H1 (cell line): ENCODE data around the gene AAR2.

Experiments
- GTF2F1 ChIP-seq: IDR thresholded peaks from 2 replicates; pipeline ENCODE4 v1.6.1; 2012; ENCODE audit warnings: low read depth, low read length, improper control_type of control experiment, borderline replicate concordance
- POLR2A ChIP-seq, 2 experiments: IDR thresholded peaks; 1 replicate in 1 of 2; 2 replicates in 1 of 2; pipeline ENCODE4 v1.6.1; 2011; ENCODE audit warnings: low read depth in 2 of 2, low read length in 2 of 2, mild to moderate bottlenecking in 2 of 2; ENCODE audit errors: control extremely low read depth in 1 of 2
- SIN3A ChIP-seq, 2 experiments: IDR thresholded peaks in 1 of 2; conservative IDR thresholded peaks in 1 of 2; 2 replicates each; pipeline ENCODE4 v1.6.1; 2011 to 2012; ENCODE audit warnings: low read length in 2 of 2, improper control_type of control experiment in 1 of 2, low read depth in 1 of 2, mild to moderate bottlenecking in 1 of 2
- YY1 ChIP-seq: IDR thresholded peaks from 2 replicates; pipeline ENCODE4 v1.6.1; 2011; ENCODE audit warnings: low read depth, mild to moderate bottlenecking, low read length
- ZNF274 ChIP-seq: IDR thresholded peaks from 2 replicates; pipeline ENCODE4 v1.7.0; 2012; ENCODE audit warnings: low read length, borderline replicate concordance; ENCODE audit errors: extremely low read depth
- TF ChIP-seq, protein P1 (sequence below): IDR thresholded peaks from 2 replicates; pipeline ENCODE4 v1.6.1; 2011; ENCODE audit warnings: low read length, improper control_type of control experiment
- TF ChIP-seq, protein P2 (sequence below), 3 experiments: IDR thresholded peaks; 1 replicate in 2 of 3; 2 replicates in 1 of 3; pipeline versions ENCODE4 v1.5.1 to v1.6.1; 2011; ENCODE audit warnings: low read length in 3 of 3, mild to moderate bottlenecking in 3 of 3, inconsistent platforms in 2 of 3, low read depth in 1 of 3, moderate library complexity in 1 of 3; ENCODE audit not compliant: insufficient read depth in 1 of 3; ENCODE audit errors: control extremely low read depth in 1 of 3

DNA sequence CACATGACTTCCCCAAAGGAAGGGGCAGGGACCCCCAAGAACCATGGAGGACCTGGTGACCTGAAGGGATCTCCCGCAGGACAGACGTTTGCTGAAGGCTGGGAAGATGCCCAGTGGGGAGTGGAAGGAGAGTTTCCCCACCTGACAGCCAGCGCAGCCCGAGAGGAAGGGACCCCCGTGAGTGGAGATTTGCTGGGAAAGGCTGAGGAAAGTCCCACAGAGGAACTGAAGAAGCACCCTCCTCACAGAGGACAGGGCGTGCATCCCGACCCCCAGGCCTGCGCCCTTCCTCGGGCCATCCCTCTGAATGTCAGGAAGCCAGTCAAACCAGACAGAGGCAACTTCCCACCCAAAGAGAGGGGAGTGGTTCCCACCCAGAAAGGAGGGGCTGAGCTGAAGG, 29.6 kb upstream of the AAR2 start:
- no peak for TF ChIP-seq POLR2A (IDR thresholded peaks at IDR 0.05; ENCODE audit: control extremely low read depth in 1 of 2, low read depth in 2 of 2, low read length in 2 of 2)
- TF ChIP-seq GTF2F1 = no peak
- TF ChIP-seq YY1 = no peak
- TF ChIP-seq, protein P1, sequence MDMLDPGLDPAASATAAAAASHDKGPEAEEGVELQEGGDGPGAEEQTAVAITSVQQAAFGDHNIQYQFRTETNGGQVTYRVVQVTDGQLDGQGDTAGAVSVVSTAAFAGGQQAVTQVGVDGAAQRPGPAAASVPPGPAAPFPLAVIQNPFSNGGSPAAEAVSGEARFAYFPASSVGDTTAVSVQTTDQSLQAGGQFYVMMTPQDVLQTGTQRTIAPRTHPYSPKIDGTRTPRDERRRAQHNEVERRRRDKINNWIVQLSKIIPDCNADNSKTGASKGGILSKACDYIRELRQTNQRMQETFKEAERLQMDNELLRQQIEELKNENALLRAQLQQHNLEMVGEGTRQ = no peak
- TF ChIP-seq, protein P2, sequence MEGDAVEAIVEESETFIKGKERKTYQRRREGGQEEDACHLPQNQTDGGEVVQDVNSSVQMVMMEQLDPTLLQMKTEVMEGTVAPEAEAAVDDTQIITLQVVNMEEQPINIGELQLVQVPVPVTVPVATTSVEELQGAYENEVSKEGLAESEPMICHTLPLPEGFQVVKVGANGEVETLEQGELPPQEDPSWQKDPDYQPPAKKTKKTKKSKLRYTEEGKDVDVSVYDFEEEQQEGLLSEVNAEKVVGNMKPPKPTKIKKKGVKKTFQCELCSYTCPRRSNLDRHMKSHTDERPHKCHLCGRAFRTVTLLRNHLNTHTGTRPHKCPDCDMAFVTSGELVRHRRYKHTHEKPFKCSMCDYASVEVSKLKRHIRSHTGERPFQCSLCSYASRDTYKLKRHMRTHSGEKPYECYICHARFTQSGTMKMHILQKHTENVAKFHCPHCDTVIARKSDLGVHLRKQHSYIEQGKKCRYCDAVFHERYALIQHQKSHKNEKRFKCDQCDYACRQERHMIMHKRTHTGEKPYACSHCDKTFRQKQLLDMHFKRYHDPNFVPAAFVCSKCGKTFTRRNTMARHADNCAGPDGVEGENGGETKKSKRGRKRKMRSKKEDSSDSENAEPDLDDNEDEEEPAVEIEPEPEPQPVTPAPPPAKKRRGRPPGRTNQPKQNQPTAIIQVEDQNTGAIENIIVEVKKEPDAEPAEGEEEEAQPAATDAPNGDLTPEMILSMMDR (IDR thresholded peaks at IDR 0.05; ENCODE audit: control extremely low read depth in 1 of 3, insufficient read depth in 1 of 3, low read depth in 1 of 3, low read length in 3 of 3) = no peak
- no peak for TF ChIP-seq SIN3A (conservative IDR thresholded peaks at IDR 0.05 in 1 of 2, IDR thresholded peaks at IDR 0.05 in 1 of 2; ENCODE audit: low read depth in 1 of 2, low read length in 2 of 2)
- TF ChIP-seq ZNF274 = no peak
